GM12878 (cell line): ENCODE measurements around the gene CASS4. TPM values are rescaled to one million over a fixed set of nuclear protein-coding genes. Genes with fewer than 3 reads are reported as not detected.

Experiments used
- ATAC-seq: fragments of 200-7000 bp; cut with Tn5 transposase; 3 replicates; pipeline ENCODE4 v1.9.1; 2020; ENCODE audit warnings: mild to moderate bottlenecking, moderate library complexity
- BruUV-seq: library from RNA; stranded (reverse); fragments of 400-500 nt; replicated peaks from 2 replicates; lab custom pipeline; 2021; lab: Mats Ljungman, UMichigan
- CTCF ChIA-PET: fragments of 300-600 bp; sonication (Branson Sonifier 250); formaldehyde crosslinking; extraction: SDS; loops from one replicate; lab custom pipeline; 2021; ENCODE audit warnings: inconsistent platforms; lab: Yijun Ruan, JAX
- POLR2A ChIA-PET: fragments of 350-600 bp; formaldehyde crosslinking; extraction: SDS; loops from one replicate; lab custom pipeline; 2021; ENCODE audit warnings: inconsistent platforms; lab: Charles Lee
- RAD21 ChIA-PET: fragments of 300-600 bp; sonication (Branson Sonifier 250); formaldehyde crosslinking; loops from one replicate; lab custom pipeline; 2023; ENCODE audit warnings: antibody characterized with exemption; ENCODE audit not compliant: unreplicated experiment; lab: Charles Lee
- SMC1A ChIA-PET: fragments of 300-600 bp; sonication (Branson Sonifier 250); formaldehyde crosslinking; loops from one replicate; lab custom pipeline; 2023; ENCODE audit not compliant: unreplicated experiment, uncharacterized antibody; lab: Charles Lee
- DNase-seq: peaks from one replicate; pipeline ENCODE4 v3.0.0-alpha.2; 2011; ENCODE audit warnings: low read depth, low spot score
- FAIRE-seq: peaks from 3 replicates; lab custom pipeline; 2011; peaks lifted over from hg19 to GRCh38; lab: Jason Lieb, UNC
- H2AFZ ChIP-seq: 2 replicates; pipeline ENCODE4 v1.6.0; 2011; ENCODE audit warnings: low read depth, low read length, control low read depth; ENCODE audit not compliant: control insufficient read depth
- H3K27ac ChIP-seq: 2 replicates; pipeline ENCODE4 v1.5.1; 2011; ENCODE audit warnings: control low read depth; ENCODE audit not compliant: control insufficient read depth, insufficient read depth
- H3K27me3 ChIP-seq, 2 experiments: replicated peaks in 1 of 2; 2 replicates each; pipeline versions ENCODE4 v1.6.0 to v1.6.1; 2011; ENCODE audit warnings: low read length in 1 of 2; ENCODE audit not compliant: control insufficient read depth in 2 of 2, insufficient read depth in 2 of 2
- H3K36me3 ChIP-seq, 2 experiments: 2 replicates each; pipeline ENCODE4 v1.5.1; 2011; ENCODE audit warnings: low read length in 1 of 2; ENCODE audit not compliant: control insufficient read depth in 2 of 2, insufficient read depth in 2 of 2
- H3K4me1 ChIP-seq: 2 replicates; pipeline ENCODE4 v1.6.1; 2011; ENCODE audit warnings: mild to moderate bottlenecking, low read length, moderate library complexity, mixed read lengths; ENCODE audit not compliant: control insufficient read depth, insufficient read depth
- H3K4me2 ChIP-seq: 2 replicates; pipeline ENCODE4 v1.6.0; 2011; ENCODE audit warnings: control low read depth; ENCODE audit not compliant: control insufficient read depth, insufficient read depth
- H3K4me3 ChIP-seq: fragments of 200-600 bp; sonication (generic); 2 replicates; pipeline ENCODE4 v1.5.1; 2016
- H3K79me2 ChIP-seq: 2 replicates; pipeline ENCODE4 v1.6.0; 2011; ENCODE audit warnings: low read length; ENCODE audit not compliant: control insufficient read depth, insufficient read depth
- H3K9ac ChIP-seq: 2 replicates; pipeline ENCODE4 v1.8.0; 2011; ENCODE audit warnings: low read length, control low read depth, mixed read lengths; ENCODE audit not compliant: control insufficient read depth, insufficient read depth
- H3K9me3 ChIP-seq: replicated peaks from 3 replicates; pipeline ENCODE4 v1.5.1; 2011; ENCODE audit warnings: mild to moderate bottlenecking, low read length; ENCODE audit not compliant: control insufficient read depth, insufficient read depth
- H4K20me1 ChIP-seq: 2 replicates; pipeline ENCODE4 v1.6.0; 2011; ENCODE audit not compliant: control insufficient read depth, insufficient read depth
- BMI1 ChIP-seq: fragments of 450-650 bp; IDR thresholded peaks from 2 replicates; pipeline ENCODE4 v1.6.1; 2016; ENCODE audit warnings: mild to moderate bottlenecking, moderate library complexity, borderline replicate concordance
- EZH2 ChIP-seq: IDR thresholded peaks from 2 replicates; pipeline ENCODE4 v1.6.1; 2012; ENCODE audit warnings: low read depth, mild to moderate bottlenecking, control low read depth, inconsistent platforms, low read length, borderline replicate concordance; ENCODE audit not compliant: control insufficient read depth
- MEF2A ChIP-seq: IDR thresholded peaks from 2 replicates; pipeline ENCODE4 v1.6.1; 2011; ENCODE audit warnings: low read depth, mild to moderate bottlenecking, low read length, moderate library complexity; ENCODE audit not compliant: insufficient read depth
- MEF2B ChIP-seq: fragments of 450-650 bp; IDR thresholded peaks from 2 replicates; pipeline ENCODE4 v1.6.1; 2018; ENCODE audit warnings: mild to moderate bottlenecking, moderate library complexity; ENCODE audit not compliant: partially characterized antibody, poor library complexity, severe bottlenecking
- MYC ChIP-seq: IDR thresholded peaks from 2 replicates; pipeline ENCODE4 v1.6.1; 2011; ENCODE audit warnings: mild to moderate bottlenecking, low read length, moderate library complexity, inconsistent platforms; ENCODE audit not compliant: insufficient read depth, insufficient replicate concordance, insufficient read length, severe bottlenecking
- POU2F2 ChIP-seq: IDR thresholded peaks from 3 replicates; pipeline ENCODE4 v1.6.1; 2011; ENCODE audit warnings: low read depth, mild to moderate bottlenecking, low read length, borderline replicate concordance
- SMC3 ChIP-seq: IDR thresholded peaks from 2 replicates; pipeline ENCODE4 v1.6.1; 2011; ENCODE audit warnings: low read length, improper control_type of control experiment, borderline replicate concordance
- SRF ChIP-seq, 2 experiments: IDR thresholded peaks; 2 replicates each; pipeline ENCODE4 v1.6.1; 2011; ENCODE audit warnings: low read depth in 2 of 2, low read length in 2 of 2, mild to moderate bottlenecking in 1 of 2, moderate library complexity in 1 of 2
- WGBS: methylation state at CpG from one replicate; pipeline ENCODE4 v1.1.6; 2016; ENCODE audit warnings: low lambda C conversion rate; ENCODE audit not compliant: insufficient replicate concordance, insufficient coverage; ENCODE audit errors: missing lambda C conversion rate; 5-methylcytosine and 5-hydroxymethylcytosine counted together
- in situ Hi-C: fragments of 300-500 bp; cut with MboI; formaldehyde crosslinking; loops from 9 replicates; pipeline ENCODE4 v1.14.3; 2018; ENCODE audit warnings: mixed read lengths
- intact Hi-C: fragments of 100-400 bp; cut with micrococcal nuclease; formaldehyde crosslinking; loops from one replicate; pipeline ENCODE4 v1.14.2; 2022; ENCODE audit not compliant: unreplicated experiment
- polyA plus RNA-seq, 11 experiments: library from polyadenylated mRNA; depleted of rRNA in 4 of 11; unstranded in 6 of 11; stranded (reverse) in 5 of 11; fragments of >200 nt; fragmentation: Nextera tagmentation in 4 of 11; fragmentation: Illumina TruSeq in 1 of 11; extraction: Ambion mirVana in 4 of 11; extraction: Trizol in 1 of 11; gene quantifications; 1 replicate in 1 of 11; 2 replicates in 10 of 11; pipeline versions ENCODE4 v1.2.1 to v1.2.3, GENCODE V29; 2011 to 2016; ENCODE audit warnings: inconsistent platforms in 2 of 11, missing spikeins in 2 of 11, low read depth in 1 of 11
- total RNA-seq, 4 experiments: library from RNA; depleted of rRNA in 3 of 4; stranded (reverse); fragments of >200 nt in 3 of 4; fragmentation: Illumina TruSeq in 1 of 4; extraction: Trizol in 1 of 4; gene quantifications; 2 replicates each; pipeline versions ENCODE4 v1.2.1 to v1.2.3, GENCODE V29; 2013 to 2021
- TF ChIP-seq, protein P1 (sequence below): IDR thresholded peaks from 2 replicates; pipeline ENCODE4 v1.6.1; 2012; ENCODE audit warnings: low read depth, low read length, improper control_type of control experiment
- TF ChIP-seq, protein P2 (sequence below): IDR thresholded peaks from 2 replicates; pipeline ENCODE4 v1.6.1; 2011; ENCODE audit warnings: low read depth, low read length, improper control_type of control experiment, borderline replicate concordance
- TF ChIP-seq, protein P3 (sequence below): IDR thresholded peaks from 2 replicates; pipeline ENCODE4 v1.6.1; 2012; ENCODE audit warnings: improper control_type of control experiment, low read depth, low read length; ENCODE audit not compliant: insufficient replicate concordance

Gene CASS4
- total and polyA plus RNA-seq, 10 of the 15 experiments (the other 5 are each of a cell fraction or from before 2014, with no cell fraction given) = 0.04 to 0.24 (median 0.11) TPM; not detected in 1

DNA sequence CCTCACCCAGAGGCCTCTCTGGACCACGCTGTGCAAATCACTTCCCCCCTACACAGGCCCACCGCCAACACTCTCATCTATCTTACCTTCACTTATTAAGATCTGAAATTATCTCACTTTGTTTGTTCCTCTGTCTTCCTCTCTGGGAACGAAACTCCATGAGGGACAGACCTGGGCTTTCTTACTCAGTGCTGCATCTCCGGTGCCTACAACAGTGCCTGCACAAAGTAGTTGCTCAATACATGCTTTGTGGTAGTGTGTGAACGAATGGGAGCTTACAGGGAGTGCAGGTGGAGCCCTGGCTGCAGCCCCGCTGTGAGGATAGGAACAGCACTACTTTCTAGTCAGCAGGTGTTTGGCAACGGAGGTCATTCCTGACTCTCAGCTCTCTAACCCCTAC is 5.3 kb downstream of the CASS4 start:
- SMC1A ChIA-PET = interaction anchor here (0.9 kb wide), 1 partner anchor 21 kb away, joined by 4 read pairs; no protein-coding TSS in a partner anchor
- DNase-seq (no peak), ATAC-seq (no peak), FAIRE-seq (no peak)
- RAD21 ChIA-PET = interaction anchor here (1.3 kb wide), 1 partner anchor 34 kb away, joined by 3 read pairs; no protein-coding TSS in a partner anchor
- in situ Hi-C loops = no loop called here
- H3K4me3 ChIP-seq = no peak overlapping the region
- no peaks in the 10 kb centered on the region for H4K20me1 ChIP-seq
- POLR2A ChIA-PET = no interaction called here
- H3K4me2 ChIP-seq = no peak overlapping the region
- TF ChIP-seq, protein P1, sequence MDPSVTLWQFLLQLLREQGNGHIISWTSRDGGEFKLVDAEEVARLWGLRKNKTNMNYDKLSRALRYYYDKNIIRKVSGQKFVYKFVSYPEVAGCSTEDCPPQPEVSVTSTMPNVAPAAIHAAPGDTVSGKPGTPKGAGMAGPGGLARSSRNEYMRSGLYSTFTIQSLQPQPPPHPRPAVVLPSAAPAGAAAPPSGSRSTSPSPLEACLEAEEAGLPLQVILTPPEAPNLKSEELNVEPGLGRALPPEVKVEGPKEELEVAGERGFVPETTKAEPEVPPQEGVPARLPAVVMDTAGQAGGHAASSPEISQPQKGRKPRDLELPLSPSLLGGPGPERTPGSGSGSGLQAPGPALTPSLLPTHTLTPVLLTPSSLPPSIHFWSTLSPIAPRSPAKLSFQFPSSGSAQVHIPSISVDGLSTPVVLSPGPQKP = no peak
- TF ChIP-seq BMI1 (no peak), SMC3 (no peak), MYC (no peak), MEF2A (no peak), POU2F2 (no peak), MEF2B (no peak), SRF (IDR thresholded peaks at IDR 0.05; ENCODE audit: low read depth in 2 of 2, low read length in 2 of 2) (no peak), EZH2 (no peak)
- TF ChIP-seq, protein P2, sequence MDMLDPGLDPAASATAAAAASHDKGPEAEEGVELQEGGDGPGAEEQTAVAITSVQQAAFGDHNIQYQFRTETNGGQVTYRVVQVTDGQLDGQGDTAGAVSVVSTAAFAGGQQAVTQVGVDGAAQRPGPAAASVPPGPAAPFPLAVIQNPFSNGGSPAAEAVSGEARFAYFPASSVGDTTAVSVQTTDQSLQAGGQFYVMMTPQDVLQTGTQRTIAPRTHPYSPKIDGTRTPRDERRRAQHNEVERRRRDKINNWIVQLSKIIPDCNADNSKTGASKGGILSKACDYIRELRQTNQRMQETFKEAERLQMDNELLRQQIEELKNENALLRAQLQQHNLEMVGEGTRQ = no peak
- TF ChIP-seq, protein P3, sequence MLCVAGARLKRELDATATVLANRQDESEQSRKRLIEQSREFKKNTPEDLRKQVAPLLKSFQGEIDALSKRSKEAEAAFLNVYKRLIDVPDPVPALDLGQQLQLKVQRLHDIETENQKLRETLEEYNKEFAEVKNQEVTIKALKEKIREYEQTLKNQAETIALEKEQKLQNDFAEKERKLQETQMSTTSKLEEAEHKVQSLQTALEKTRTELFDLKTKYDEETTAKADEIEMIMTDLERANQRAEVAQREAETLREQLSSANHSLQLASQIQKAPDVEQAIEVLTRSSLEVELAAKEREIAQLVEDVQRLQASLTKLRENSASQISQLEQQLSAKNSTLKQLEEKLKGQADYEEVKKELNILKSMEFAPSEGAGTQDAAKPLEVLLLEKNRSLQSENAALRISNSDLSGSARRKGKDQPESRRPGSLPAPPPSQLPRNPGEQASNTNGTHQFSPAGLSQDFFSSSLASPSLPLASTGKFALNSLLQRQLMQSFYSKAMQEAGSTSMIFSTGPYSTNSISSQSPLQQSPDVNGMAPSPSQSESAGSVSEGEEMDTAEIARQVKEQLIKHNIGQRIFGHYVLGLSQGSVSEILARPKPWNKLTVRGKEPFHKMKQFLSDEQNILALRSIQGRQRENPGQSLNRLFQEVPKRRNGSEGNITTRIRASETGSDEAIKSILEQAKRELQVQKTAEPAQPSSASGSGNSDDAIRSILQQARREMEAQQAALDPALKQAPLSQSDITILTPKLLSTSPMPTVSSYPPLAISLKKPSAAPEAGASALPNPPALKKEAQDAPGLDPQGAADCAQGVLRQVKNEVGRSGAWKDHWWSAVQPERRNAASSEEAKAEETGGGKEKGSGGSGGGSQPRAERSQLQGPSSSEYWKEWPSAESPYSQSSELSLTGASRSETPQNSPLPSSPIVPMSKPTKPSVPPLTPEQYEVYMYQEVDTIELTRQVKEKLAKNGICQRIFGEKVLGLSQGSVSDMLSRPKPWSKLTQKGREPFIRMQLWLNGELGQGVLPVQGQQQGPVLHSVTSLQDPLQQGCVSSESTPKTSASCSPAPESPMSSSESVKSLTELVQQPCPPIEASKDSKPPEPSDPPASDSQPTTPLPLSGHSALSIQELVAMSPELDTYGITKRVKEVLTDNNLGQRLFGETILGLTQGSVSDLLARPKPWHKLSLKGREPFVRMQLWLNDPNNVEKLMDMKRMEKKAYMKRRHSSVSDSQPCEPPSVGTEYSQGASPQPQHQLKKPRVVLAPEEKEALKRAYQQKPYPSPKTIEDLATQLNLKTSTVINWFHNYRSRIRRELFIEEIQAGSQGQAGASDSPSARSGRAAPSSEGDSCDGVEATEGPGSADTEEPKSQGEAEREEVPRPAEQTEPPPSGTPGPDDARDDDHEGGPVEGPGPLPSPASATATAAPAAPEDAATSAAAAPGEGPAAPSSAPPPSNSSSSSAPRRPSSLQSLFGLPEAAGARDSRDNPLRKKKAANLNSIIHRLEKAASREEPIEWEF = no peak
- H3K79me2 ChIP-seq = no peaks in the 10 kb centered on the region
- WGBS = 73% methylated on average over 7 of the region's 7 CpGs
- CTCF ChIA-PET = interaction anchor here (0.6 kb wide), 1 partner anchor 438 kb away, joined by 3 read pairs; no protein-coding TSS in a partner anchor
- H3K4me1 ChIP-seq = no peaks in the 10 kb centered on the region
- no peaks in the 10 kb centered on the region for H3K27me3 ChIP-seq
- intact Hi-C loops = no loop called here
- H3K9ac ChIP-seq = no peak overlapping the region
- H3K27ac ChIP-seq = no peak overlapping the region
- H3K36me3 ChIP-seq = no peaks in the 10 kb centered on the region
- no TSS peak for BruUV-seq
- no peaks in the 10 kb centered on the region for H3K9me3 ChIP-seq
- no peak overlapping the region for H2AFZ ChIP-seq
